HEK293 (cell line): Measurements from ENCODE around the gene TLE5.
A peak's percentile ranks its signal among the peaks of the same experiment; 100 is the strongest.
"Not testable (repeated sequence)": the region's sequence is repeated elsewhere in the genome, so short reads cannot be mapped to it uniquely, and the experiment has no call there.

Experiments used
- CTCF ChIA-PET: fragments of 350-600 bp; formaldehyde crosslinking; extraction: SDS; loops from one replicate; lab custom pipeline; 2021; ENCODE audit warnings: antibody characterized with exemption; lab: Yijun Ruan, JAX
- POLR2A ChIA-PET: fragments of 300-600 bp; formaldehyde crosslinking; extraction: SDS; loops from one replicate; lab custom pipeline; 2020; ENCODE audit warnings: antibody characterized with exemption, inconsistent platforms; lab: Yijun Ruan, JAX
- H3K27ac ChIP-seq: fragments of 200-500 bp; sonication (Bioruptor generic); 2 replicates; pipeline ENCODE4 v1.5.1; 2014; ENCODE audit warnings: low read depth, low read length, control low read depth, inconsistent platforms; ENCODE audit errors: extremely low read depth
- H3K36me3 ChIP-seq, 2 experiments: fragments of 200-500 bp in 1 of 2; sonication (Bioruptor generic) in 1 of 2; 1 replicate in 1 of 2; 2 replicates in 1 of 2; pipeline ENCODE4 v1.5.1; 2014 to 2017; ENCODE audit warnings: inconsistent platforms in 2 of 2, low read length in 2 of 2; ENCODE audit not compliant: control insufficient read depth in 2 of 2, insufficient read depth in 1 of 2
- H3K4me1 ChIP-seq: fragments of 200-500 bp; sonication (Bioruptor generic); 2 replicates; pipeline ENCODE4 v1.5.1; 2014; ENCODE audit warnings: mild to moderate bottlenecking, low read length, inconsistent platforms; ENCODE audit not compliant: control insufficient read depth, insufficient read depth
- H3K4me3 ChIP-seq: 2 replicates; pipeline ENCODE4 v1.5.1; 2011; ENCODE audit warnings: low read depth, mild to moderate bottlenecking, control low read depth, low read length, moderate library complexity
- H3K9me3 ChIP-seq: fragments of 200-500 bp; sonication (Bioruptor generic); 2 replicates; pipeline ENCODE4 v1.5.1; 2014; ENCODE audit warnings: low read depth, low read length, inconsistent platforms; ENCODE audit not compliant: control insufficient read depth, insufficient read depth
- GLIS1 ChIP-seq: fragments of 450-650 bp; formaldehyde crosslinking; IDR thresholded peaks from 2 replicates; pipeline ENCODE4 v1.5.1; 2016; ENCODE audit warnings: missing biosample characterization, missing genetic modification characterization
- PRDM4 ChIP-seq: fragments of 450-650 bp; formaldehyde crosslinking; IDR thresholded peaks from 2 replicates; pipeline ENCODE4 v1.5.1; 2017; ENCODE audit warnings: missing biosample characterization, missing genetic modification characterization
- SP7 ChIP-seq: fragments of 450-650 bp; formaldehyde crosslinking; IDR thresholded peaks from 2 replicates; pipeline ENCODE4 v1.5.1; 2016; ENCODE audit warnings: missing biosample characterization, missing genetic modification characterization
- WT1 ChIP-seq: fragments of 450-650 bp; formaldehyde crosslinking; IDR thresholded peaks from 2 replicates; pipeline ENCODE4 v1.5.1; 2016; ENCODE audit warnings: missing biosample characterization, missing genetic modification characterization
- YY2 ChIP-seq: fragments of 450-650 bp; formaldehyde crosslinking; IDR thresholded peaks from 2 replicates; pipeline ENCODE4 v1.5.1; 2016; ENCODE audit warnings: missing biosample characterization, missing genetic modification characterization
- ZBTB10 ChIP-seq: fragments of 450-650 bp; formaldehyde crosslinking; IDR thresholded peaks from 2 replicates; pipeline ENCODE4 v1.5.1; 2016; ENCODE audit warnings: missing biosample characterization, missing genetic modification characterization
- ZBTB6 ChIP-seq: fragments of 450-650 bp; formaldehyde crosslinking; IDR thresholded peaks from 2 replicates; pipeline ENCODE4 v1.5.1; 2017; ENCODE audit warnings: missing biosample characterization, missing genetic modification characterization
- ZIC2 ChIP-seq: fragments of 450-650 bp; formaldehyde crosslinking; IDR thresholded peaks from 2 replicates; pipeline ENCODE4 v1.5.1; 2016; ENCODE audit warnings: missing biosample characterization, missing genetic modification characterization
- ZNF24 ChIP-seq: fragments of 450-650 bp; formaldehyde crosslinking; IDR thresholded peaks from 2 replicates; pipeline ENCODE4 v1.5.1; 2016; ENCODE audit warnings: missing biosample characterization, missing genetic modification characterization
- ZNF292 ChIP-seq: fragments of 450-650 bp; formaldehyde crosslinking; IDR thresholded peaks from 2 replicates; pipeline ENCODE4 v1.5.1; 2016; ENCODE audit warnings: low read depth, missing biosample characterization, missing genetic modification characterization, borderline replicate concordance
- ZNF341 ChIP-seq: fragments of 450-650 bp; formaldehyde crosslinking; IDR thresholded peaks from 2 replicates; pipeline ENCODE4; 2016; ENCODE audit warnings: low read depth, missing biosample characterization, missing genetic modification characterization
- ZNF426 ChIP-seq: fragments of 450-650 bp; formaldehyde crosslinking; IDR thresholded peaks from 2 replicates; pipeline ENCODE4 v1.5.1; 2017; ENCODE audit warnings: missing biosample characterization, missing genetic modification characterization, mild to moderate bottlenecking, inconsistent platforms, moderate library complexity
- ZNF544 ChIP-seq: fragments of 450-650 bp; formaldehyde crosslinking; IDR thresholded peaks from 2 replicates; pipeline ENCODE4 v1.5.0; 2017; ENCODE audit warnings: missing biosample characterization, missing genetic modification characterization
- ZNF707 ChIP-seq: fragments of 450-650 bp; formaldehyde crosslinking; IDR thresholded peaks from 2 replicates; pipeline ENCODE4 v1.5.1; 2016; ENCODE audit warnings: missing biosample characterization, missing genetic modification characterization
- ZSCAN18 ChIP-seq: fragments of 450-650 bp; formaldehyde crosslinking; IDR thresholded peaks from 2 replicates; pipeline ENCODE4 v1.5.1; 2016; ENCODE audit warnings: missing biosample characterization, missing genetic modification characterization
- ZXDB ChIP-seq: fragments of 450-650 bp; formaldehyde crosslinking; IDR thresholded peaks from 2 replicates; pipeline ENCODE4 v1.5.1; 2016; ENCODE audit warnings: missing biosample characterization, missing genetic modification characterization

The TLE5 gene

GRCh38 chr19:3012621-3013262 lies 49.6 kb downstream of the TLE5 start:
- TF ChIP-seq ZNF707 (tag by site-specific recombination) (no peak), ZXDB (tag by site-specific recombination) (no peak), GLIS1 (tag by site-specific recombination) (peak; percentile 71), ZIC2 (tag by site-specific recombination) (peak; percentile 18; the same call in 1 of the 2 replicates), SP7 (tag by site-specific recombination) (0 out of 2 replicates have a peak, but pooled peaks have one; percentile 15), YY2 (tag by site-specific recombination) (no peak), PRDM4 (tag by site-specific recombination) (peak; percentile 100), ZNF292 (tag by site-specific recombination) (no peak), ZNF341 (tag by site-specific recombination) (peak; percentile 65), ZNF426 (tag by site-specific recombination) (no peak), WT1 (tag by site-specific recombination) (peak; percentile 35; the same call in 1 of the 2 replicates), ZBTB10 (tag by site-specific recombination) (no peak)
- H3K4me3 ChIP-seq = no peak overlapping the region
- ChIA-PET CTCF (interaction anchor here (1.0 to 1.2 kb wide), 3 partner anchors 24 to 151 kb away, joined by 4 to 7 read pairs (median 4); no protein-coding TSS in a partner anchor), POLR2A (interaction anchor here (0.6 kb wide), 1 partner anchor 14 kb away, joined by 4 read pairs; no protein-coding TSS in a partner anchor)
- no peaks in the 10 kb centered on the region for H3K9me3 ChIP-seq
- H3K4me1 ChIP-seq = no peaks in the 10 kb centered on the region
- no peaks in the 10 kb centered on the region for H3K36me3 ChIP-seq
- H3K27ac ChIP-seq = no peak overlapping the region

GRCh38 chr19:3012059-3012458 lies 50.2 kb downstream of the TLE5 start:
- H3K36me3 ChIP-seq, H3K4me3 ChIP-seq, H3K27ac ChIP-seq, CTCF ChIA-PET, POLR2A ChIA-PET, H3K9me3 ChIP-seq, H3K4me1 ChIP-seq: not testable (repeated sequence)
- TF ChIP-seq ZBTB6 (tag by site-specific recombination) = peak; percentile 83; the same call in 1 of the 2 replicates

- ChIA-PET CTCF (interaction anchor here (0.6 kb wide), 1 partner anchor 14 kb away, joined by 9 read pairs; no protein-coding TSS in a partner anchor), POLR2A (no interaction called here)
- H3K4me1 ChIP-seq = no peaks in the 10 kb centered on the region
- no peaks in the 10 kb centered on the region for H3K36me3 ChIP-seq
- H3K4me3 ChIP-seq = no peak overlapping the region
- no peaks in the 10 kb centered on the region for H3K9me3 ChIP-seq
- TF ChIP-seq ZNF24 (no peak), WT1 (tag by site-specific recombination) (no peak), ZSCAN18 (tag by site-specific recombination) (no peak), ZNF544 (no peak)
- TF ChIP-seq, all 188 proteins: peak for 0
- H3K27ac ChIP-seq = no peak overlapping the region
Measured at GRCh38 chr19:3010871-3011270, 51.4 kb downstream of the TLE5 start.
